Lower leg skin (tissue), 3 donors: ENCODE data around the gene RPL38.

ENCODE experiments used
- POLR2A ChIP-seq, 2 donors: fragments of 450-650 bp; IDR thresholded peaks; one replicate each; pipeline ENCODE4 v1.6.1; 2016 to 2017; ENCODE audit warnings: antibody characterized with exemption in 2 of 2, mild to moderate bottlenecking in 1 of 2, moderate library complexity in 1 of 2
- TF ChIP-seq, protein P1 (sequence below), 3 donors: fragments of 450-650 bp; IDR thresholded peaks; one replicate each; pipeline ENCODE4 v1.5.1; 2016; ENCODE audit warnings: antibody characterized with exemption in 3 of 3, mild to moderate bottlenecking in 3 of 3, moderate library complexity in 2 of 3

DNA sequence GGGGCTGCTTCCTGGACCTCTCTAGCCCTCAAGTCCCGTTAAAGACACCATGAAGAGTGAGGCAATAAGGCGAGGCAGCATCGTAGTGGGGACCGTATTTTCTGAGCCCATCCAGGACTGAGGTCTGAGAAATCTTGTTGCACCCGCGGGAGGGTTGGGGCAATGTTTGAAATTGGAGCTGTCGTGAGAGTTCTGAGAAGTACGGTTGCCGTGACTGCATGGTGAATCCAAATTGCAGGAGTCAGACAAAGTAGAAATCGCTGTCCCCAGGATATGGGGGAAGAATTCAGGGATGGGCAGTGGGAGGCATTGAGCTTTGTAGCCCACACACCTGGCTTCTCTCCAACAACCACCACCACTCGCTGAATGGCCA, 42.0 kb upstream of the RPL38 start:
- no peak for TF ChIP-seq POLR2A (IDR thresholded peaks at IDR 0.05)
- TF ChIP-seq, protein P1, sequence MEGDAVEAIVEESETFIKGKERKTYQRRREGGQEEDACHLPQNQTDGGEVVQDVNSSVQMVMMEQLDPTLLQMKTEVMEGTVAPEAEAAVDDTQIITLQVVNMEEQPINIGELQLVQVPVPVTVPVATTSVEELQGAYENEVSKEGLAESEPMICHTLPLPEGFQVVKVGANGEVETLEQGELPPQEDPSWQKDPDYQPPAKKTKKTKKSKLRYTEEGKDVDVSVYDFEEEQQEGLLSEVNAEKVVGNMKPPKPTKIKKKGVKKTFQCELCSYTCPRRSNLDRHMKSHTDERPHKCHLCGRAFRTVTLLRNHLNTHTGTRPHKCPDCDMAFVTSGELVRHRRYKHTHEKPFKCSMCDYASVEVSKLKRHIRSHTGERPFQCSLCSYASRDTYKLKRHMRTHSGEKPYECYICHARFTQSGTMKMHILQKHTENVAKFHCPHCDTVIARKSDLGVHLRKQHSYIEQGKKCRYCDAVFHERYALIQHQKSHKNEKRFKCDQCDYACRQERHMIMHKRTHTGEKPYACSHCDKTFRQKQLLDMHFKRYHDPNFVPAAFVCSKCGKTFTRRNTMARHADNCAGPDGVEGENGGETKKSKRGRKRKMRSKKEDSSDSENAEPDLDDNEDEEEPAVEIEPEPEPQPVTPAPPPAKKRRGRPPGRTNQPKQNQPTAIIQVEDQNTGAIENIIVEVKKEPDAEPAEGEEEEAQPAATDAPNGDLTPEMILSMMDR (IDR thresholded peaks at IDR 0.05) = no peak
